Breast epithelium (tissue), 3 donors: Measurements from ENCODE around the gene LILRB2.
"Not testable (repeated sequence)": the region's sequence is repeated elsewhere in the genome, so short reads cannot be mapped to it uniquely, and the experiment has no call there.

Source experiments
- CTCF ChIP-seq, 3 donors: fragments of 450-650 bp; IDR thresholded peaks; one replicate each; pipeline ENCODE4 v1.5.1; 2016 to 2017; ENCODE audit warnings: antibody characterized with exemption in 3 of 3, mild to moderate bottlenecking in 3 of 3, moderate library complexity in 3 of 3
- POLR2A ChIP-seq: fragments of 450-650 bp; IDR thresholded peaks from one replicate; pipeline ENCODE4 v1.6.1; 2016; ENCODE audit warnings: antibody characterized with exemption, mild to moderate bottlenecking, moderate library complexity

- TF ChIP-seq CTCF (IDR thresholded peaks at IDR 0.05); POLR2A: not testable (repeated sequence)
Observed at GRCh38 chr19:54242234-54242633, 38.7 kb downstream of the LILRB2 start.
